HT1080 (cell line): ENCODE results near the gene RASL11A. TPM values are rescaled to one million over a fixed set of nuclear protein-coding genes. Genes with fewer than 3 reads are reported as not detected.
A peak's percentile ranks its signal among the peaks of the same experiment; 100 is the strongest.

Source experiments
- DNase-seq: peaks from one replicate; pipeline ENCODE4 v3.0.0-alpha.2; 2015; ENCODE audit warnings: low read depth
- total RNA-seq: library from RNA; depleted of rRNA; stranded (reverse); fragments of >200 nt; shearing (Covaris generic); gene quantifications from 2 replicates; pipeline ENCODE4 v1.2.3, GENCODE V29; 2014

RASL11A gene
- total RNA-seq, 1 experiment from 2014 or later = 16.2 TPM

GRCh38 chr13:27266917-27267316 lies 3.7 kb upstream of the RASL11A start:
- no peak for DNase-seq

GRCh38 chr13:27267596-27267995 lies 3.0 kb upstream of the RASL11A start:
- DNase-seq = no peak

- no peak for DNase-seq
These were observed 1.4 kb upstream of the RASL11A start for GRCh38 chr13:27269114-27269665.

- no peak for DNase-seq
These were observed 1.0 kb downstream of the RASL11A start for GRCh38 chr13:27271570-27272096.

GRCh38 chr13:27273658-27274425 lies 3.2 kb downstream of the RASL11A start:
- no peak for DNase-seq

GRCh38 chr13:27274631-27275030 lies 4.0 kb downstream of the RASL11A start:
- DNase-seq = no peak

GRCh38 chr13:27276188-27276587 lies 5.6 kb downstream of the RASL11A start:
- no peak for DNase-seq

GRCh38 chr13:27279506-27279905 lies 8.9 kb downstream of the RASL11A start:
- DNase-seq = no peak

- DNase-seq = peak; percentile 68
These were observed 9.5 kb downstream of the RASL11A start for GRCh38 chr13:27280009-27280656.

GRCh38 chr13:27280841-27281240 lies 10.2 kb downstream of the RASL11A start:
- DNase-seq = no peak

GRCh38 chr13:27281420-27281819 lies 10.8 kb downstream of the RASL11A start:
- DNase-seq = no peak

- peak; percentile 52 for DNase-seq
These were observed 13.4 kb downstream of the RASL11A start for GRCh38 chr13:27283906-27284493.

- no peak for DNase-seq
These were observed 17.8 kb downstream of the RASL11A start for GRCh38 chr13:27288392-27288791.

GRCh38 chr13:27289011-27289665 lies 18.5 kb downstream of the RASL11A start:
- no peak for DNase-seq

- DNase-seq = no peak
These were observed 20.1 kb downstream of the RASL11A start for GRCh38 chr13:27290715-27291114.

- peak; percentile 26 for DNase-seq
These were observed 21.3 kb downstream of the RASL11A start for GRCh38 chr13:27291967-27292366.

GRCh38 chr13:27293076-27293691 lies 22.6 kb downstream of the RASL11A start:
- DNase-seq = no peak

GRCh38 chr13:27293873-27294515 lies 23.4 kb downstream of the RASL11A start:
- DNase-seq = no peak

- no peak for DNase-seq
These were observed 24.5 kb downstream of the RASL11A start for GRCh38 chr13:27295096-27295495.

GRCh38 chr13:27295660-27296059 lies 25.0 kb downstream of the RASL11A start:
- no peak for DNase-seq
